ENCODE data around the gene PYDC2. TPM values are rescaled to one million over a fixed set of nuclear protein-coding genes. Genes with fewer than 3 reads are reported as not detected.

The PYDC2 gene
- total and polyA plus RNA-seq, 2 donors (not counting 3 experiments of a cell fraction or from before 2014, with no cell fraction given), result not detected

DNA sequence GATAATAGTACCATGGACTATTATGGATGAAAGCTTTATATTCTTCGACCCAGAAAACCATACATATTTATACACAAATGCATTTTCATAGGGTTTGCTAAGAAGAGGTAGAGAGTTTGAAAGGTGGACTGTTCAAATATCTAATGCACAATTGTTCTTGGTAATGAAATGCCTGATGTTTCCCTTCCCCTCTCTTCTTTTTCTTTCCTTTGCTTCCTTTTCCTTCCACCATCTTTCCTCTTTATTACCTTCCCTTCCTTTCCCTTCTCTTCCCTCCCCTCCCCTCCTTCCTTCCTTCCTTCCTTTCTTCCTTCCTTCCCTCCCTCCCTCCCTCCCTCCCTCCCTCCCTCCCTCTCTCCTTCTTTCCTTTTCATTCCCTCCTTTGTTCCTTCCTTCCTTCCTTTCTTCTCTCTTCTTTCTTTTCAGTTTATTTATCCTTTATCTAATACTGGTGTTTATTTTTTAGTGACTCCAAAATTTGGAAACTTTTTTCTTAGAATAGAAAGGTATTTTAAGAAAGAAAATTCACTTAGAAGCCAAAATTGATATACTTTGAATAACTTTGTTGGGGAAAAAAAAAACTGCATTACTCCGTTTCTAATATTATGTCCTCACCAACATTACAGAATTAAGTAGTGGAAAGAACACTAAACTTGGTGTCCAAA lies 22.7 kb upstream of the PYDC2 start:
- Histone ChIP-seq H3K27me3 (ENCODE audit: control insufficient read depth in 2 of 2, insufficient read depth in 2 of 2, low read length in 2 of 2) (peaks cover 2 to 5% of the 10 kb centered on the region in 2 experiments), H3K4me2 (ENCODE audit: insufficient read depth, low read length) (no peak overlapping the region), H3K9ac (replicated peaks; ENCODE audit: extremely low read depth, insufficient read depth, low read length) (no peak overlapping the region), H3K4me1 (ENCODE audit: control insufficient read depth, extremely low read depth, insufficient read depth, low read length) (no peaks in the 10 kb centered on the region), H3K36me3 (ENCODE audit: control insufficient read depth in 2 of 2, extremely low read depth in 1 of 2, insufficient read depth in 2 of 2, low read length in 2 of 2) (no peaks in the 10 kb centered on the region), H3K27ac (ENCODE audit: insufficient read depth, low read depth, low read length) (no peak overlapping the region), H2AFZ (ENCODE audit: low read depth, low read length) (no peak overlapping the region), H4K20me1 (replicated peaks; ENCODE audit: control insufficient read depth, extremely low read depth, insufficient read depth, low read length) (no peaks in the 10 kb centered on the region), H3K79me2 (ENCODE audit: control insufficient read depth, insufficient read depth, low read length) (no peaks in the 10 kb centered on the region), H3K9me3 (replicated peaks; ENCODE audit: control insufficient read depth, insufficient read depth, low read length) (no peaks in the 10 kb centered on the region), H3K4me3 (replicated peaks in 1 of 3; ENCODE audit: insufficient read depth in 1 of 3, low read depth in 1 of 3, low read length in 3 of 3) (no peak overlapping the region), H3K9me1 (replicated peaks; ENCODE audit: control insufficient read depth, extremely low read depth, insufficient read depth, low read length) (no peaks in the 10 kb centered on the region)
- no peak for DNase-seq (ENCODE audit: low read depth, low spot score)
- no peak for FAIRE-seq
- dilution Hi-C loops (cut with MboI; ENCODE audit: extremely low pct_ligation_motif_present, low sequenced_read_pairs) (no loop called here), intact Hi-C loops (cut with micrococcal nuclease) (loop anchor here (1.0 kb wide), 1 partner anchor 48 kb away; no protein-coding TSS in a partner anchor)
- BruUV-seq (replicated peaks), result no TSS peak
- ChIA-PET CTCF (no interaction called here), POLR2A (no interaction called here)
- TF ChIP-seq POLR2A (IDR thresholded peaks at IDR 0.05; ENCODE audit: low read depth, low read length) (no peak), JUN (IDR thresholded peaks at IDR 0.05; ENCODE audit: borderline replicate concordance, insufficient read depth, insufficient read length, low read depth) (no peak), FOS (IDR thresholded peaks at IDR 0.05; ENCODE audit: borderline replicate concordance, insufficient read depth, low read length) (no peak), MYC (IDR thresholded peaks at IDR 0.05; ENCODE audit: low read depth, low read length) (no peak), GATA2 (IDR thresholded peaks at IDR 0.05; ENCODE audit: insufficient read depth, insufficient read length, low read depth, low read length) (no peak), POLR2AphosphoS5 (IDR thresholded peaks at IDR 0.05; ENCODE audit: insufficient read depth, low read depth, low read length) (no peak), EZH2 (IDR thresholded peaks at IDR 0.05; ENCODE audit: borderline replicate concordance, low read depth, low read length, severe bottlenecking) (no peak)
- TF ChIP-seq, protein P1, sequence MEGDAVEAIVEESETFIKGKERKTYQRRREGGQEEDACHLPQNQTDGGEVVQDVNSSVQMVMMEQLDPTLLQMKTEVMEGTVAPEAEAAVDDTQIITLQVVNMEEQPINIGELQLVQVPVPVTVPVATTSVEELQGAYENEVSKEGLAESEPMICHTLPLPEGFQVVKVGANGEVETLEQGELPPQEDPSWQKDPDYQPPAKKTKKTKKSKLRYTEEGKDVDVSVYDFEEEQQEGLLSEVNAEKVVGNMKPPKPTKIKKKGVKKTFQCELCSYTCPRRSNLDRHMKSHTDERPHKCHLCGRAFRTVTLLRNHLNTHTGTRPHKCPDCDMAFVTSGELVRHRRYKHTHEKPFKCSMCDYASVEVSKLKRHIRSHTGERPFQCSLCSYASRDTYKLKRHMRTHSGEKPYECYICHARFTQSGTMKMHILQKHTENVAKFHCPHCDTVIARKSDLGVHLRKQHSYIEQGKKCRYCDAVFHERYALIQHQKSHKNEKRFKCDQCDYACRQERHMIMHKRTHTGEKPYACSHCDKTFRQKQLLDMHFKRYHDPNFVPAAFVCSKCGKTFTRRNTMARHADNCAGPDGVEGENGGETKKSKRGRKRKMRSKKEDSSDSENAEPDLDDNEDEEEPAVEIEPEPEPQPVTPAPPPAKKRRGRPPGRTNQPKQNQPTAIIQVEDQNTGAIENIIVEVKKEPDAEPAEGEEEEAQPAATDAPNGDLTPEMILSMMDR (IDR thresholded peaks at IDR 0.05; ENCODE audit: extremely low read depth in 1 of 2, insufficient read depth in 1 of 2, low read depth in 1 of 2, low read length in 2 of 2), result no peak
- TF ChIP-seq, protein P2, sequence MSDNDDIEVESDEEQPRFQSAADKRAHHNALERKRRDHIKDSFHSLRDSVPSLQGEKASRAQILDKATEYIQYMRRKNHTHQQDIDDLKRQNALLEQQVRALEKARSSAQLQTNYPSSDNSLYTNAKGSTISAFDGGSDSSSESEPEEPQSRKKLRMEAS (IDR thresholded peaks at IDR 0.05; ENCODE audit: insufficient read depth, insufficient read length), result no peak
